Measurements from ENCODE around the gene IPO8.
"Not testable (repeated sequence)": the region's sequence is repeated elsewhere in the genome, so short reads cannot be mapped to it uniquely, and the experiment has no call there.

Gene IPO8

GRCh38 chr12:30603129-30603528 is 92.5 kb downstream of the IPO8 start:
- no peak for FAIRE-seq

GRCh38 chr12:30602678-30603077 is 93.0 kb downstream of the IPO8 start:
- FAIRE-seq = no peak

GRCh38 chr12:30599608-30600007 is 96.1 kb downstream of the IPO8 start:
- no peak for FAIRE-seq

- FAIRE-seq = no peak
Measured at GRCh38 chr12:30598889-30599288, 96.8 kb downstream of the IPO8 start.

GRCh38 chr12:30595742-30596141 is 99.9 kb downstream of the IPO8 start:
- no peak for FAIRE-seq

GRCh38 chr12:30594509-30594908 is 101.2 kb downstream of the IPO8 start:
- no peak for FAIRE-seq

GRCh38 chr12:30588572-30588971 is 107.1 kb downstream of the IPO8 start:
- FAIRE-seq = not testable (repeated sequence)

GRCh38 chr12:30587782-30588181 is 107.9 kb downstream of the IPO8 start:
- FAIRE-seq = no peak

GRCh38 chr12:30585877-30586276 is 109.8 kb downstream of the IPO8 start:
- FAIRE-seq = no peak

GRCh38 chr12:30582943-30583342 is 112.7 kb downstream of the IPO8 start:
- FAIRE-seq = no peak

GRCh38 chr12:30580344-30580743 is 115.3 kb downstream of the IPO8 start:
- no peak for FAIRE-seq
